Esophagus squamous epithelium (tissue), 5 donors: ENCODE results near the gene MYO15B. TPM values are rescaled to one million over a fixed set of nuclear protein-coding genes. Genes with fewer than 3 reads are reported as not detected.

Experiments
- DNase-seq: peaks from one replicate; lab custom pipeline; 2025; lab: John Stamatoyannopoulos, UW
- H3K27ac ChIP-seq, 4 donors: fragments of 200-600 bp; sonication (generic); one replicate each; pipeline ENCODE4 v1.5.1; 2016 to 2019; ENCODE audit warnings: mild to moderate bottlenecking in 1 of 4
- H3K27me3 ChIP-seq, 4 donors: fragments of 200-600 bp; sonication (generic); 1 replicate in 3 of 4; 2 replicates in 1 of 4; pipeline versions ENCODE4 v1.5.1 to v1.6.0; 2017 to 2021; ENCODE audit warnings: antibody characterized with exemption in 1 of 4
- H3K36me3 ChIP-seq, 3 donors: fragments of 200-600 bp; sonication (generic); one replicate each; pipeline ENCODE4 v1.5.1; 2016 to 2019
- H3K4me1 ChIP-seq, 3 donors: fragments of 200-600 bp; sonication (generic); one replicate each; pipeline ENCODE4 v1.5.1; 2017 to 2019
- H3K4me3 ChIP-seq, 4 donors: fragments of 200-600 bp; sonication (generic); 1 replicate in 3 of 4; 2 replicates in 1 of 4; pipeline ENCODE4 v1.5.1; 2016 to 2019; ENCODE audit warnings: mild to moderate bottlenecking in 2 of 4, moderate library complexity in 1 of 4
- H3K9me3 ChIP-seq, 3 donors: fragments of 200-600 bp; sonication (generic); one replicate each; pipeline ENCODE4 v1.5.1; 2016 to 2019
- CTCF ChIP-seq, 6 experiments: fragments of 450-650 bp in 4 of 6; fragments of 200-600 bp in 2 of 6; sonication (generic) in 2 of 6; IDR thresholded peaks; one replicate each; pipeline ENCODE4 v1.5.1; 2016 to 2019; ENCODE audit warnings: antibody characterized with exemption in 6 of 6, mild to moderate bottlenecking in 4 of 6, moderate library complexity in 4 of 6
- POLR2A ChIP-seq, 4 donors: fragments of 450-650 bp; IDR thresholded peaks; one replicate each; pipeline ENCODE4 v1.6.1; 2017; ENCODE audit warnings: antibody characterized with exemption in 4 of 4, mild to moderate bottlenecking in 4 of 4, moderate library complexity in 3 of 4
- WGBS, 2 donors: methylation state at CpG; one replicate each; pipeline ENCODE4 v1.1.5; 2018; 5-methylcytosine and 5-hydroxymethylcytosine counted together
- intact Hi-C: fragments of 100-400 bp; cut with DNase I; formaldehyde crosslinking; loops from one replicate; pipeline ENCODE4 v1.15.0; 2022
- total RNA-seq, 4 donors: library from RNA; depleted of rRNA; stranded (reverse); fragments of >200 nt; gene quantifications; one replicate each; pipeline ENCODE4 v1.1.0, GENCODE V29; 2016
- donor health status: DM: yes; HTN: yes; CAD: no.

Gene MYO15B
- total RNA-seq, 4 donors from 2014 or later = 6.3 to 60.7 (median 10.4) TPM

DNA sequence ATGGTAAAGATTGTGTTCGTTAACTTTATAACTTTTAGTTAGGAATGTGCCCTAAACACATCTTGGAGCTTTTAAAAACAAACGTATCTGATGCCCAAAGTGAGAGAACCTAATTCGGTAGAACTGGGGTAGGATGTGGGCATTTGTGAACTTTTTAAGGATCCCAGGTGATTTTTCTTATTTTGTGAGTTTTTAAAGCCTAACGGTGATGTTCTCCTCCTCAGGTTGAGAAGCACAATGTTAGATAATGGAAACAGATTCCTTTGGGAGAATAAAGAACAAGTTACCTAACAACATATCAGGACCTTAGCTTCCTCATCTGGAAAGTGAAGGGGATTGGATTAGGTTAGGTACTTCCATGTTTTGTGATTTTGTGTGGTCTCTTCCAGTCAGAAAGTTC lies 80.2 kb downstream of the MYO15B start:
- peaks cover 0 to 61% (median 26%) of the 10 kb centered on the region in 3 donors for H3K36me3 ChIP-seq
- intact Hi-C loops = no loop called here
- peaks cover 9 to 50% (median 16%) of the 10 kb centered on the region in 3 donors for H3K4me1 ChIP-seq
- H3K9me3 ChIP-seq = no peaks in the 10 kb centered on the region
- TF ChIP-seq POLR2A (IDR thresholded peaks at IDR 0.05) = no peak
- TF ChIP-seq CTCF (IDR thresholded peaks at IDR 0.05) = no peak
- WGBS, 2 donors = 3 to 5% methylated on average over 4 of the region's 4 CpGs
- peak overlapping the region; percentile 90 to 95 (median 94) for H3K27ac ChIP-seq
- no peak for DNase-seq
- peak overlapping the region; percentile 76 to 92 (median 88) for H3K4me3 ChIP-seq
- H3K27me3 ChIP-seq = no peaks in the 10 kb centered on the region

DNA sequence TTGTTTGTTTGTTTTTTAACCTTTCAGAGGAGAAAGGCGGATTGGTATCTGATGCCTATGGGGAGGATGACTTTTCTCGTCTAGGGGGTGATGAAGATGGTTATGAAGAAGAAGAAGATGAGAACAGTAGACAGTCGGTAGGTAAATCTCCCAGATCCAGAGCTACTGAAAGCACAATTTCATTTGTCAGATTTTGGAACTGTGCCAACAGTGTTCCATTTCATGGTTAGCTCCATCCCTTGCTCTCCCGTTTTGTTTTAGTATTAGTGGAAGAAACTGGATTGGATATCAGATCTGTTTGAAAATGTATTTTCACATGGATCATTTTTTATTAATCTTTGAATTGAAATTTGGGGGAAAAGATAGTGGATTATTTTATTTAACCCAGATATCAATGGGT lies 80.9 kb downstream of the MYO15B start:
- 46 to 59% methylated on average over 4 of the region's 4 CpGs for WGBS, 2 donors
- intact Hi-C loops = no loop called here
- no peaks in the 10 kb centered on the region for H3K9me3 ChIP-seq

GRCh38 chr17:75670868-75671267 lies 83.3 kb downstream of the MYO15B start:
- H3K27me3 ChIP-seq = no peaks in the 10 kb centered on the region
- no peak for TF ChIP-seq POLR2A (IDR thresholded peaks at IDR 0.05)
- no peak for TF ChIP-seq CTCF (IDR thresholded peaks at IDR 0.05)
- no peak for DNase-seq
- 60 to 84% methylated on average over 4 to 5 of the region's 5 CpGs for WGBS, 2 donors
- no peak overlapping the region for H3K27ac ChIP-seq
- H3K4me1 ChIP-seq = peaks cover 13 to 54% (median 19%) of the 10 kb centered on the region in 3 donors
- intact Hi-C loops = loop anchor here (5.0 kb wide), 1 partner anchor 81 kb away; no protein-coding TSS in a partner anchor
- H3K9me3 ChIP-seq = no peaks in the 10 kb centered on the region
- peaks cover 0 to 66% (median 25%) of the 10 kb centered on the region in 3 donors for H3K36me3 ChIP-seq
- H3K4me3 ChIP-seq = no peak overlapping the region

More for the DNA sequence above, 80.9 kb downstream of the MYO15B start:
- H3K36me3 ChIP-seq = peaks cover 0 to 61% (median 25%) of the 10 kb centered on the region in 3 donors
- H3K4me1 ChIP-seq = peaks cover 9 to 50% (median 16%) of the 10 kb centered on the region in 3 donors
- H3K27me3 ChIP-seq = no peaks in the 10 kb centered on the region
- TF ChIP-seq POLR2A (IDR thresholded peaks at IDR 0.05) = no peak
- no peak for TF ChIP-seq CTCF (IDR thresholded peaks at IDR 0.05)
- DNase-seq = no peak
- H3K4me3 ChIP-seq = peak overlapping the region in 1 of 4 donors; percentile 92
- H3K27ac ChIP-seq = peak overlapping the region in 3 of 4 donors; percentile 90 to 95 (median 95)

DNA sequence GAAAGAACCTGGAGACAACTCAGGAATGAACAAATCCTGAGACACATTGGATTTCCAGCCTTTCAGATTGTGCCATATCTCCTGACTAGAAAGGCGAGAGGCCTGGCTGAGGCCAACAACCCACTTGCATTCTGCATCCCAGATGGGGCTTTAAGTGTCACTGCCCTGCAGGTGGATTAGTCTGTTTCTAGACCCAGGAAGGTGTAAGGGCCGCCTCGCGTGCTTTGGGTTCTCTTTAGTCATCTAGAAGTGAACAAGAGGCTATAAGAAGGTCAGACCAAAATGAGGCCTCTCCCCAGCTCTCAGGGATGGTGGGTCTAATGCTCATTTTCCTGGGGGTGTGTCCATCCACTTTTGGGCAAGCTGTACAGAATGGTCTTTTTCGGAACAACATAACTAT lies 84.4 kb downstream of the MYO15B start:
- Histone ChIP-seq H3K27me3 (no peaks in the 10 kb centered on the region), H3K4me3 (no peak overlapping the region), H3K9me3 (no peaks in the 10 kb centered on the region), H3K36me3 (peaks cover 0 to 76% (median 25%) of the 10 kb centered on the region in 3 donors), H3K27ac (no peak overlapping the region), H3K4me1 (peaks cover 12 to 46% (median 13%) of the 10 kb centered on the region in 3 donors)
- intact Hi-C loops = loop anchor here (5.0 kb wide), 1 partner anchor 80 kb away; no protein-coding TSS in a partner anchor
- DNase-seq = no peak
- no peak for TF ChIP-seq POLR2A (IDR thresholded peaks at IDR 0.05)
- no peak for TF ChIP-seq CTCF (IDR thresholded peaks at IDR 0.05)
- 92 to 99% methylated on average over 2 to 5 of the region's 5 CpGs for WGBS, 2 donors

DNA sequence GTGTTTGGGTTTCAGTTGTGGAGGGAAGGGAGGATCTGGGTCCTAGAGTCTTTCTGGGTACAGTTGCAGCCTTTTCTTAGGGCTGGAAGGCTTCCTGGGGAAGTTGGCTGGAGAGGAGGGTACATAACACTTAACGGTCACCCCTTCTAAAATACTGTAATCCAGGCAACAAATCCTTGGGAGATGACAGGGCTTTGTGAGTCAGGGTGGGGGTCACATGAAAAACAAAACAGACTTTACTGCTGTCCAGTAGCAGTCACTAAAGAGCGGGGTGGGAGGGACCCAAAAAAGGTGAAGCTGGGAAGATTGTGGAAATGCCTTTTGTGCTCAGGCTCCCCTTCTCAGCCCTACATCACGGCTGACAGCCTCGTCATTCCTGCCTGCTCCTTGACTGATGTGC lies 85.9 kb downstream of the MYO15B start:
- intact Hi-C loops = loop anchor here (5.0 kb wide), 1 partner anchor 79 kb away; no protein-coding TSS in a partner anchor
- Histone ChIP-seq H3K4me3 (no peak overlapping the region), H3K36me3 (peaks cover 0 to 86% (median 25%) of the 10 kb centered on the region in 3 donors), H3K27ac (no peak overlapping the region), H3K4me1 (peaks cover 5 to 36% (median 5%) of the 10 kb centered on the region in 3 donors), H3K9me3 (no peaks in the 10 kb centered on the region), H3K27me3 (no peaks in the 10 kb centered on the region)
- no peak for TF ChIP-seq POLR2A (IDR thresholded peaks at IDR 0.05)
- TF ChIP-seq CTCF (IDR thresholded peaks at IDR 0.05) = no peak
- no peak for DNase-seq
- 82 to 84% methylated on average over 4 of the region's 4 CpGs for WGBS, 2 donors

Other genes with a start within 250 kb of the MYO15B start
- 100 to 1,000 TPM in 2 of 4 donors, 10 to 100 TPM in 2; 58.9 to 128 (median 107) TPM for gene GRB2, start 182.1 kb upstream of the MYO15B start, total RNA-seq
- 10 to 100 TPM; 19.3 to 56.5 (median 28.3) TPM for gene TMEM94, start 131.2 kb upstream of the MYO15B start, total RNA-seq
- gene CASKIN2, start 72.3 kb upstream of the MYO15B start, total RNA-seq = 10 to 100 TPM in 3 of 4 donors, 1 to 10 TPM in 1; 9.5 to 12.2 (median 10.4) TPM
- 10 to 100 TPM; 18.3 to 33.2 (median 23.1) TPM for gene TSEN54, start 71.3 kb upstream of the MYO15B start, total RNA-seq
- gene LLGL2, start 62.1 kb upstream of the MYO15B start, total RNA-seq = 100 to 1,000 TPM in 1 of 4 donors, 10 to 100 TPM in 3; 40.0 to 101 (median 67.3) TPM
- 10 to 100 TPM in 1 of 4 donors, 1 to 10 TPM in 3; 7.4 to 16.8 (median 8.6) TPM for gene SMIM5, start 45.6 kb downstream of the MYO15B start, total RNA-seq
- gene RECQL5, start 79.4 kb downstream of the MYO15B start, total RNA-seq = 10 to 100 TPM; 25.1 to 82.8 (median 34.0) TPM
- 10 to 100 TPM; 33.9 to 72.7 (median 44.4) TPM for gene SAP30BP, start 79.5 kb downstream of the MYO15B start, total RNA-seq
- gene ITGB4, start 133.7 kb downstream of the MYO15B start, total RNA-seq = 100 to 1,000 TPM in 1 of 4 donors, 10 to 100 TPM in 3; 60.6 to 115 (median 82.3) TPM
- gene GALK1, start 177.4 kb downstream of the MYO15B start, total RNA-seq = 10 to 100 TPM; 16.4 to 30.9 (median 20.2) TPM
- gene UNK, start 197.0 kb downstream of the MYO15B start, total RNA-seq = 10 to 100 TPM; 14.8 to 27.3 (median 20.4) TPM